IPS-20b (cell line): Measurements from ENCODE around the gene NUP93.

ENCODE experiments used
- H3K27ac ChIP-seq: one replicate; pipeline ENCODE4 v1.5.1; 2013; ENCODE audit warnings: low read length
- H3K27me3 ChIP-seq: 2 replicates; pipeline ENCODE4 v1.6.1; 2013; ENCODE audit warnings: mild to moderate bottlenecking, low read length, inconsistent platforms; ENCODE audit not compliant: insufficient read depth
- H3K36me3 ChIP-seq: 2 replicates; pipeline ENCODE4 v1.6.1; 2013; ENCODE audit warnings: low read depth, mild to moderate bottlenecking, inconsistent platforms, low read length, moderate library complexity; ENCODE audit not compliant: insufficient read depth
- H3K4me1 ChIP-seq: 2 replicates; pipeline ENCODE4 v1.6.1; 2013; ENCODE audit warnings: mild to moderate bottlenecking, control low read depth, inconsistent platforms, low read length, moderate library complexity; ENCODE audit not compliant: insufficient read depth
- H3K4me3 ChIP-seq: 2 replicates; pipeline ENCODE4 v1.5.1; 2013; ENCODE audit warnings: mild to moderate bottlenecking, low read length, inconsistent platforms
- H3K9ac ChIP-seq: 2 replicates; pipeline ENCODE4 v1.6.1; 2013; ENCODE audit warnings: low read depth, mild to moderate bottlenecking, inconsistent platforms, low read length, moderate library complexity
- H3K9me3 ChIP-seq: 2 replicates; pipeline ENCODE4 v1.6.1; 2013; ENCODE audit warnings: mild to moderate bottlenecking, low read depth, low read length, inconsistent platforms; ENCODE audit not compliant: insufficient read depth

Gene NUP93

GRCh38 chr16:56823081-56823733 is 93.3 kb downstream of the NUP93 start:
- peaks cover 75% of the 10 kb centered on the region for H3K36me3 ChIP-seq
- peaks cover 8% of the 10 kb centered on the region; the same call in 1 of the 2 replicates for H3K4me1 ChIP-seq
- no peaks in the 10 kb centered on the region for H3K27me3 ChIP-seq
- H3K9ac ChIP-seq, result peak overlapping the region; percentile 10; the same call in 1 of the 2 replicates
- H3K9me3 ChIP-seq, result no peaks in the 10 kb centered on the region
- no peak overlapping the region for H3K27ac ChIP-seq
- no peak overlapping the region for H3K4me3 ChIP-seq

GRCh38 chr16:56824331-56824730 is 94.4 kb downstream of the NUP93 start:
- H3K27ac ChIP-seq, result no peak overlapping the region
- no peak overlapping the region for H3K4me3 ChIP-seq
- peaks cover 8% of the 10 kb centered on the region; the same call in 1 of the 2 replicates for H3K4me1 ChIP-seq
- 0 out of 2 replicates have a peak overlapping the region, but pooled peaks have one; percentile 10 for H3K9ac ChIP-seq
- no peaks in the 10 kb centered on the region for H3K9me3 ChIP-seq
- H3K27me3 ChIP-seq, result no peaks in the 10 kb centered on the region
- peaks cover 76% of the 10 kb centered on the region for H3K36me3 ChIP-seq

GRCh38 chr16:56824804-56825203 is 94.9 kb downstream of the NUP93 start:
- Histone ChIP-seq H3K9me3 (no peaks in the 10 kb centered on the region), H3K4me3 (no peak overlapping the region), H3K27ac (no peak overlapping the region), H3K36me3 (peaks cover 76% of the 10 kb centered on the region), H3K9ac (no peak overlapping the region), H3K4me1 (peaks cover 8% of the 10 kb centered on the region; the same call in 1 of the 2 replicates), H3K27me3 (no peaks in the 10 kb centered on the region)

GRCh38 chr16:56825826-56826225 is 95.9 kb downstream of the NUP93 start:
- Histone ChIP-seq H3K4me1 (peaks cover 8% of the 10 kb centered on the region; the same call in 1 of the 2 replicates), H3K27me3 (no peaks in the 10 kb centered on the region), H3K4me3 (no peak overlapping the region), H3K27ac (no peak overlapping the region), H3K9ac (no peak overlapping the region), H3K36me3 (peaks cover 79% of the 10 kb centered on the region), H3K9me3 (no peaks in the 10 kb centered on the region)

GRCh38 chr16:56828647-56829046 is 98.7 kb downstream of the NUP93 start:
- no peak overlapping the region for H3K27ac ChIP-seq
- H3K4me1 ChIP-seq, result peaks cover 5% of the 10 kb centered on the region; the same call in 1 of the 2 replicates
- H3K9ac ChIP-seq, result no peak overlapping the region
- H3K4me3 ChIP-seq, result no peak overlapping the region
- no peaks in the 10 kb centered on the region for H3K9me3 ChIP-seq
- peaks cover 92% of the 10 kb centered on the region for H3K36me3 ChIP-seq
- no peaks in the 10 kb centered on the region for H3K27me3 ChIP-seq

GRCh38 chr16:56830669-56831068 is 100.7 kb downstream of the NUP93 start:
- Histone ChIP-seq H3K36me3 (peaks cover 92% of the 10 kb centered on the region), H3K9ac (no peak overlapping the region), H3K27me3 (no peaks in the 10 kb centered on the region), H3K27ac (no peak overlapping the region), H3K4me1 (no peaks in the 10 kb centered on the region), H3K9me3 (no peaks in the 10 kb centered on the region), H3K4me3 (no peak overlapping the region)

- Histone ChIP-seq H3K9ac (no peak overlapping the region), H3K27me3 (no peaks in the 10 kb centered on the region), H3K4me1 (no peaks in the 10 kb centered on the region), H3K9me3 (no peaks in the 10 kb centered on the region), H3K27ac (no peak overlapping the region), H3K4me3 (no peak overlapping the region), H3K36me3 (peaks cover 91% of the 10 kb centered on the region)
Measured at GRCh38 chr16:56832768-56833167, 102.8 kb downstream of the NUP93 start.

GRCh38 chr16:56833243-56833970 is 103.5 kb downstream of the NUP93 start:
- Histone ChIP-seq H3K27ac (no peak overlapping the region), H3K4me3 (no peak overlapping the region), H3K36me3 (peaks cover 96% of the 10 kb centered on the region), H3K27me3 (no peaks in the 10 kb centered on the region), H3K4me1 (no peaks in the 10 kb centered on the region), H3K9me3 (no peaks in the 10 kb centered on the region), H3K9ac (no peak overlapping the region)

GRCh38 chr16:56835320-56835719 is 105.4 kb downstream of the NUP93 start:
- Histone ChIP-seq H3K27me3 (no peaks in the 10 kb centered on the region), H3K4me1 (no peaks in the 10 kb centered on the region), H3K4me3 (no peak overlapping the region), H3K36me3 (peaks cover 94% of the 10 kb centered on the region), H3K9ac (no peak overlapping the region), H3K27ac (no peak overlapping the region), H3K9me3 (no peaks in the 10 kb centered on the region)

GRCh38 chr16:56836410-56837230 is 106.7 kb downstream of the NUP93 start:
- Histone ChIP-seq H3K27me3 (no peaks in the 10 kb centered on the region), H3K9ac (no peak overlapping the region), H3K36me3 (peaks cover 92% of the 10 kb centered on the region), H3K4me3 (no peak overlapping the region), H3K4me1 (no peaks in the 10 kb centered on the region), H3K27ac (no peak overlapping the region), H3K9me3 (no peaks in the 10 kb centered on the region)

- no peaks in the 10 kb centered on the region for H3K27me3 ChIP-seq
- no peaks in the 10 kb centered on the region for H3K9me3 ChIP-seq
- no peaks in the 10 kb centered on the region for H3K4me1 ChIP-seq
- no peak overlapping the region for H3K4me3 ChIP-seq
- H3K36me3 ChIP-seq, result peaks cover 92% of the 10 kb centered on the region
- H3K27ac ChIP-seq, result no peak overlapping the region
- H3K9ac ChIP-seq, result no peak overlapping the region
Measured at GRCh38 chr16:56838622-56839337, 108.9 kb downstream of the NUP93 start.
